H9 (cell line): ENCODE measurements around the gene FUZ. TPM values are rescaled to one million over a fixed set of nuclear protein-coding genes. Genes with fewer than 3 reads are reported as not detected.

Experiments used
- DNase-seq: peaks from one replicate; pipeline ENCODE4 v3.0.0-alpha.2; 2017
- H2AFZ ChIP-seq: one replicate; pipeline ENCODE4 v1.6.1; 2013; ENCODE audit warnings: mild to moderate bottlenecking, low read length, control low read depth, moderate library complexity
- H2AK5ac ChIP-seq: 2 replicates; pipeline ENCODE4 v1.6.1; 2013; ENCODE audit warnings: low read length, control low read depth, mixed read lengths; ENCODE audit not compliant: insufficient read length
- H2BK120ac ChIP-seq: one replicate; pipeline ENCODE4 v1.6.1; 2013; ENCODE audit warnings: low read depth, mild to moderate bottlenecking, low read length, control low read depth, inconsistent platforms; ENCODE audit not compliant: poor library complexity, severe bottlenecking
- H2BK12ac ChIP-seq: 2 replicates; pipeline ENCODE4 v1.6.1; 2013; ENCODE audit warnings: low read length, control low read depth, mixed read lengths, low read depth; ENCODE audit not compliant: insufficient read length
- H2BK15ac ChIP-seq: 2 replicates; pipeline ENCODE4 v1.6.1; 2013; ENCODE audit warnings: low read depth, low read length, control low read depth
- H2BK20ac ChIP-seq: one replicate; pipeline ENCODE4 v1.6.1; 2013; ENCODE audit warnings: low read depth, mild to moderate bottlenecking, low read length, control low read depth, inconsistent platforms; ENCODE audit not compliant: poor library complexity, severe bottlenecking
- H2BK5ac ChIP-seq: 2 replicates; pipeline ENCODE4 v1.6.1; 2013; ENCODE audit warnings: low read length, control low read depth, mixed read lengths; ENCODE audit not compliant: insufficient read length
- H3K14ac ChIP-seq: 2 replicates; pipeline ENCODE4 v1.6.1; 2013; ENCODE audit warnings: low read length, control low read depth; ENCODE audit not compliant: insufficient read depth
- H3K18ac ChIP-seq: 2 replicates; pipeline ENCODE4 v1.6.1; 2013; ENCODE audit warnings: low read depth, mild to moderate bottlenecking, mixed read lengths, low read length, control low read depth; ENCODE audit not compliant: insufficient read length
- H3K23ac ChIP-seq: 2 replicates; pipeline ENCODE4 v1.6.1; 2013; ENCODE audit warnings: low read length, control low read depth, mixed read lengths, low read depth; ENCODE audit not compliant: insufficient read length
- H3K23me2 ChIP-seq: 2 replicates; pipeline ENCODE4 v1.6.1; 2013; ENCODE audit warnings: low read depth, mild to moderate bottlenecking, mixed read lengths, low read length, control low read depth; ENCODE audit not compliant: insufficient read length, poor library complexity, severe bottlenecking
- H3K27ac ChIP-seq: 2 replicates; pipeline ENCODE4 v1.5.1; 2013; ENCODE audit warnings: low read length, control low read depth, mixed read lengths, low read depth; ENCODE audit not compliant: insufficient read length
- H3K27me3 ChIP-seq: 2 replicates; pipeline ENCODE4 v1.6.1; 2013; ENCODE audit warnings: low read length, control low read depth, inconsistent platforms; ENCODE audit not compliant: insufficient read depth
- H3K4ac ChIP-seq: 2 replicates; pipeline ENCODE4 v1.6.1; 2013; ENCODE audit warnings: low read depth, mild to moderate bottlenecking, control low read depth, inconsistent platforms, low read length, moderate library complexity
- H3K4me1 ChIP-seq: 2 replicates; pipeline ENCODE4 v1.6.1; 2013; ENCODE audit warnings: low read length, control low read depth, inconsistent platforms; ENCODE audit not compliant: insufficient read depth
- H3K4me2 ChIP-seq: 2 replicates; pipeline ENCODE4 v1.6.1; 2013; ENCODE audit warnings: low read length, control low read depth, mixed read lengths; ENCODE audit not compliant: insufficient read length, insufficient read depth
- H3K56ac ChIP-seq: 2 replicates; pipeline ENCODE4 v1.6.1; 2013; ENCODE audit warnings: low read depth, mild to moderate bottlenecking, mixed read lengths, low read length, control low read depth; ENCODE audit not compliant: insufficient read length
- H3K79me1 ChIP-seq: 2 replicates; pipeline ENCODE4 v1.6.1; 2013; ENCODE audit warnings: low read depth, mild to moderate bottlenecking, moderate library complexity, low read length, control low read depth, inconsistent platforms; ENCODE audit not compliant: insufficient read depth, poor library complexity, severe bottlenecking
- H3K79me2 ChIP-seq: 2 replicates; pipeline ENCODE4 v1.6.1; 2013; ENCODE audit warnings: low read length, control low read depth, inconsistent platforms; ENCODE audit not compliant: insufficient read depth
- H3K9ac ChIP-seq: 2 replicates; pipeline ENCODE4 v1.6.1; 2013; ENCODE audit warnings: low read length, control low read depth, mixed read lengths; ENCODE audit not compliant: insufficient read length; ENCODE audit errors: extremely low read depth
- H3K9me3 ChIP-seq: one replicate; pipeline ENCODE4 v1.6.1; 2013; ENCODE audit warnings: low read depth, low read length, inconsistent platforms; ENCODE audit not compliant: control insufficient read depth
- H3T11ph ChIP-seq: one replicate; pipeline ENCODE4 v1.6.1; 2013; ENCODE audit warnings: mild to moderate bottlenecking, low read length, control low read depth, inconsistent platforms
- H4K20me1 ChIP-seq: one replicate; pipeline ENCODE4 v1.6.1; 2013; ENCODE audit not compliant: control insufficient read depth, insufficient read length, insufficient read depth
- H4K5ac ChIP-seq: 2 replicates; pipeline ENCODE4 v1.6.1; 2013; ENCODE audit warnings: low read depth, mild to moderate bottlenecking, mixed read lengths, low read length, control low read depth; ENCODE audit not compliant: insufficient read length
- H4K8ac ChIP-seq: replicated peaks from 2 replicates; pipeline ENCODE4 v1.6.1; 2013; ENCODE audit warnings: low read length, control low read depth, mixed read lengths, low read depth; ENCODE audit not compliant: insufficient read length
- H4K91ac ChIP-seq: 2 replicates; pipeline ENCODE4 v1.6.1; 2013; ENCODE audit warnings: low read depth, mild to moderate bottlenecking, moderate library complexity, mixed read lengths, low read length, control low read depth; ENCODE audit not compliant: insufficient read length
- H3K27ac Mint-ChIP-seq, 3 experiments: 2 replicates in 2 of 3; 3 replicates in 1 of 3; pipeline ENCODE4 v1.8.0; 2020 to 2021; ENCODE audit warnings: mixed read lengths in 3 of 3, mild to moderate bottlenecking in 1 of 3, moderate library complexity in 1 of 3
- H3K27me3 Mint-ChIP-seq: 2 replicates; pipeline ENCODE4 v1.8.0; 2021; ENCODE audit warnings: low read depth, mild to moderate bottlenecking, moderate library complexity, mixed read lengths
- H3K36me3 Mint-ChIP-seq, 3 experiments: 2 replicates in 2 of 3; 3 replicates in 1 of 3; pipeline ENCODE4 v1.8.0; 2020 to 2021; ENCODE audit warnings: low read depth in 3 of 3, mixed read lengths in 3 of 3; ENCODE audit not compliant: insufficient read depth in 1 of 3
- H3K4me1 Mint-ChIP-seq, 2 experiments: 2 replicates each; pipeline ENCODE4 v1.8.0; 2020; ENCODE audit warnings: mixed read lengths in 2 of 2
- H3K4me3 Mint-ChIP-seq, 2 experiments: 2 replicates in 1 of 2; 3 replicates in 1 of 2; pipeline ENCODE4 v1.8.0; 2020 to 2021; ENCODE audit warnings: mild to moderate bottlenecking in 2 of 2, mixed read lengths in 2 of 2, moderate library complexity in 1 of 2
- H3K9me3 Mint-ChIP-seq, 2 experiments: 2 replicates in 1 of 2; 3 replicates in 1 of 2; pipeline ENCODE4 v1.8.0; 2020; ENCODE audit warnings: mild to moderate bottlenecking in 2 of 2, mixed read lengths in 2 of 2, moderate library complexity in 1 of 2
- WGBS: extraction: QIAGEN DNeasy Blood & Tissue Kit; methylation state at CpG from one replicate; pipeline ENCODE4 v1.1.7; 2013; ENCODE audit warnings: missing lambda C conversion rate, low lambda C conversion rate, mixed read lengths; ENCODE audit not compliant: insufficient read length; ENCODE audit errors: extremely low coverage; 5-methylcytosine and 5-hydroxymethylcytosine counted together
- total RNA-seq: library from RNA; stranded (reverse); gene quantifications from 2 replicates; pipeline ENCODE4 v1.2.1, GENCODE V29; 2021
- TF ChIP-seq, protein P1 (sequence below): fragments of 200-600 bp; sonication (generic); conservative IDR thresholded peaks from 3 replicates; pipeline ENCODE4 v1.8.0; 2021; ENCODE audit warnings: antibody characterized with exemption, mild to moderate bottlenecking

The FUZ gene
- total RNA-seq, 1 experiment from 2014 or later: 25.1 TPM

DNA sequence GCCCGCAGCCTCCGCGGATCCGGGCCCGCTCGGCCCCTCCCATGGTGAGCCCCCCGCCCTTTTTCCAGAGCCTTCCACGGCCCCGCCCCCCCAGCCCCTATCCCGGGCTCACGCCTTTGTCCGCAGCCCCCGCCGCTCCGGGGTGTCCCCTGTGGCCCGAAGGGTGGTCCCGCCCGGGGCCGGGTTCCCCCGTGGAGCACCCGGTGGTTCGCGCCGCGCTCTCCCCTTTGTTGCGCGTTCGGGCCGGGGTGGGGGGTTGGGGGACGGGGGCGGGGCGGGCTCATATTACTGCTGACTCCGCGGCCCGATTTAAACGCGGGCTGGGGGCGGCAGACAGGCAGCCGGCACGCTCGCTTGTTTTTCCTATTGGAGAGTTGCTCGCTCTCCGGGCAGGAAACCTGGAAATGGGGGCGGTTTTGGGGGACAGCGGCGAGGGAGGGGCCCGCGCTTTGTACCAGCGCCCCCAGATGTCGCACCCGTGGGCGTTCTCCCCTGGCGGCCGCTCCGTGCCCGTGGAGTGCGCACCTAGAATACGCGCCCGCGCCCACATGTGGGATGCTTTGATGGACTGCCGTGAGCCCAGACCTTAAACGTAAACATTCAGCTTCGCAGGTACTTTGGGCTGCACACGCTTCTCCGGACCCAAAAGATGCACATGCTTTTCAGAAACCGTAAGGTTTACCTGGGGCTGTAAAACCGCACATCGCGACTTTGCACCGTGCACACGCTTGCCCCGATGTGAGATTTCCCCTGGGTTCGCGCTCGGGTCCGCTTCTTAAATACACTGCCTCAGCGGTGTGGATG lies 38.6 kb upstream of the FUZ start:
- H2BK5ac ChIP-seq: no peak overlapping the region
- H2AFZ ChIP-seq: no peak overlapping the region
- Mint-ChIP-seq H3K27me3 (no peaks in the 10 kb centered on the region; the same call in none of the 2 replicates), H3K27ac (0 out of 7 replicates have a peak overlapping the region, but pooled peaks of 2 of the 3 experiments have one; percentile 22 to 35), H3K36me3 (peaks cover 33 to 52% (median 43%) of the 10 kb centered on the region in 3 experiments), H3K9me3 (peaks cover 0 to 4% of the 10 kb centered on the region in 2 experiments; a peak in 2 of 5 replicates), H3K4me3 (peak overlapping the region; percentile 80 to 81), H3K4me1 (peaks cover 22 to 27% of the 10 kb centered on the region in 2 experiments)
- H3K23me2 ChIP-seq: peaks cover 10% of the 10 kb centered on the region
- no CpG with 5 or more reads among the region's 78 CpGs for WGBS
- H2BK120ac ChIP-seq: no peak overlapping the region
- no peak overlapping the region for H3K14ac ChIP-seq
- peak; percentile 82 for DNase-seq
- H3K56ac ChIP-seq: no peak overlapping the region
- H3K27me3 ChIP-seq: no peaks in the 10 kb centered on the region
- no peak overlapping the region for H2BK12ac ChIP-seq
- no peak overlapping the region for H3T11ph ChIP-seq
- H2BK20ac ChIP-seq: no peak overlapping the region
- H4K91ac ChIP-seq: no peak overlapping the region
- H3K4me1 ChIP-seq: no peaks in the 10 kb centered on the region; the same call in 1 of the 2 replicates
- TF ChIP-seq, protein P1, sequence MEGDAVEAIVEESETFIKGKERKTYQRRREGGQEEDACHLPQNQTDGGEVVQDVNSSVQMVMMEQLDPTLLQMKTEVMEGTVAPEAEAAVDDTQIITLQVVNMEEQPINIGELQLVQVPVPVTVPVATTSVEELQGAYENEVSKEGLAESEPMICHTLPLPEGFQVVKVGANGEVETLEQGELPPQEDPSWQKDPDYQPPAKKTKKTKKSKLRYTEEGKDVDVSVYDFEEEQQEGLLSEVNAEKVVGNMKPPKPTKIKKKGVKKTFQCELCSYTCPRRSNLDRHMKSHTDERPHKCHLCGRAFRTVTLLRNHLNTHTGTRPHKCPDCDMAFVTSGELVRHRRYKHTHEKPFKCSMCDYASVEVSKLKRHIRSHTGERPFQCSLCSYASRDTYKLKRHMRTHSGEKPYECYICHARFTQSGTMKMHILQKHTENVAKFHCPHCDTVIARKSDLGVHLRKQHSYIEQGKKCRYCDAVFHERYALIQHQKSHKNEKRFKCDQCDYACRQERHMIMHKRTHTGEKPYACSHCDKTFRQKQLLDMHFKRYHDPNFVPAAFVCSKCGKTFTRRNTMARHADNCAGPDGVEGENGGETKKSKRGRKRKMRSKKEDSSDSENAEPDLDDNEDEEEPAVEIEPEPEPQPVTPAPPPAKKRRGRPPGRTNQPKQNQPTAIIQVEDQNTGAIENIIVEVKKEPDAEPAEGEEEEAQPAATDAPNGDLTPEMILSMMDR: no peak
- no peak overlapping the region for H3K23ac ChIP-seq
- no peak overlapping the region for H2AK5ac ChIP-seq
- H3K4me2 ChIP-seq: peak overlapping the region; percentile 90
- peaks cover 11% of the 10 kb centered on the region for H3K79me1 ChIP-seq
- H3K79me2 ChIP-seq: peaks cover 9% of the 10 kb centered on the region; the same call in 1 of the 2 replicates
- H3K9me3 ChIP-seq: no peaks in the 10 kb centered on the region
- H3K18ac ChIP-seq: no peak overlapping the region
- H2BK15ac ChIP-seq: no peak overlapping the region
- no peak overlapping the region for H3K4ac ChIP-seq
- H4K5ac ChIP-seq: no peak overlapping the region
- no peak overlapping the region for H4K8ac ChIP-seq
- H3K27ac ChIP-seq: no peak overlapping the region
- H4K20me1 ChIP-seq: peaks cover 3% of the 10 kb centered on the region
- H3K9ac ChIP-seq: peak overlapping the region; percentile 48
